Measurements from ENCODE around the gene CDKL1. TPM values are rescaled to one million over a fixed set of nuclear protein-coding genes. Genes with fewer than 3 reads are reported as not detected.

The CDKL1 gene
- total and polyA plus RNA-seq, 5 experiments from 2014 or later, result 0.90 to 9.0 (median 3.9) TPM

- POLR2A ChIA-PET, result no interaction called here
- H3K4me1 Mint-ChIP-seq, result no peaks in the 10 kb centered on the region
These were observed 110.8 kb downstream of the CDKL1 start for GRCh38 chr14:50285861-50286260.

More at GRCh38 chr14:50285861-50286260, 110.8 kb downstream of the CDKL1 start:
- H3K9me3 Mint-ChIP-seq, result no peaks in the 10 kb centered on the region
- ATAC-seq, result no peak
- H3K36me3 Mint-ChIP-seq, result peaks cover 0 to 21% (median 12%) of the 10 kb centered on the region in 3 donors
- no peak overlapping the region for H3K4me3 Mint-ChIP-seq
- H3K27ac Mint-ChIP-seq, result peak overlapping the region in 2 of 10 donors; percentile 4 to 13
- no peaks in the 10 kb centered on the region for H3K27me3 Mint-ChIP-seq
- no peak for DNase-seq

Small RNAs within 50 kb of the gene (microRNA-seq; reads per million reads assigned to microRNA genes)
- gene MIR4504 (ENCODE audit: borderline microRNAs expressed), result not detected

Other genes starting within 250 kb of the CDKL1 start
- gene SOS2, start 165.3 kb downstream of the CDKL1 start, total RNA-seq, result 10 to 100 TPM; 48.6 to 51.6 TPM
- gene SOS2, start 165.3 kb downstream of the CDKL1 start, polyA plus RNA-seq, result 10 to 100 TPM in 2 of 3 donors, 1 to 10 TPM in 1; 6.0 to 15.0 (median 13.4) TPM
- 1 to 10 TPM; 5.0 to 6.5 TPM for gene L2HGDH, start 84.7 kb downstream of the CDKL1 start, total RNA-seq
- 1 to 10 TPM; 2.8 to 5.6 (median 5.3) TPM for gene L2HGDH, start 84.7 kb downstream of the CDKL1 start, polyA plus RNA-seq
- gene DMAC2L, start 84.6 kb downstream of the CDKL1 start, total RNA-seq, result 10 to 100 TPM; 21.7 to 22.2 TPM
- gene DMAC2L, start 84.6 kb downstream of the CDKL1 start, polyA plus RNA-seq, result 10 to 100 TPM; 15.7 to 19.4 (median 18.7) TPM
- gene MAP4K5, start 135.7 kb upstream of the CDKL1 start, total RNA-seq, result 10 to 100 TPM; 51.1 to 55.5 TPM
- 10 to 100 TPM; 12.1 to 20.4 (median 17.2) TPM for gene MAP4K5, start 135.7 kb upstream of the CDKL1 start, polyA plus RNA-seq
- 1 to 10 TPM; 3.1 to 3.6 TPM for gene ATL1, start 163.3 kb upstream of the CDKL1 start, total RNA-seq
- gene ATL1, start 163.3 kb upstream of the CDKL1 start, polyA plus RNA-seq, result 1 to 10 TPM; 3.9 to 7.1 (median 5.2) TPM

Measured in naive thymus-derived CD8-positive, alpha-beta T cell (primary cell).